GM19463 (cell line): ENCODE data around the gene MTX2.
"Not testable (repeated sequence)": the region's sequence is repeated elsewhere in the genome, so short reads cannot be mapped to it uniquely, and the experiment has no call there.

Experiments used
- ATAC-seq: cut with Tn5 transposase; IDR thresholded peaks from one replicate; pipeline ENCODE4 v1.9.1; 2021; ENCODE audit warnings: mild to moderate bottlenecking, moderate library complexity; ENCODE audit not compliant: unreplicated experiment

The MTX2 gene

DNA sequence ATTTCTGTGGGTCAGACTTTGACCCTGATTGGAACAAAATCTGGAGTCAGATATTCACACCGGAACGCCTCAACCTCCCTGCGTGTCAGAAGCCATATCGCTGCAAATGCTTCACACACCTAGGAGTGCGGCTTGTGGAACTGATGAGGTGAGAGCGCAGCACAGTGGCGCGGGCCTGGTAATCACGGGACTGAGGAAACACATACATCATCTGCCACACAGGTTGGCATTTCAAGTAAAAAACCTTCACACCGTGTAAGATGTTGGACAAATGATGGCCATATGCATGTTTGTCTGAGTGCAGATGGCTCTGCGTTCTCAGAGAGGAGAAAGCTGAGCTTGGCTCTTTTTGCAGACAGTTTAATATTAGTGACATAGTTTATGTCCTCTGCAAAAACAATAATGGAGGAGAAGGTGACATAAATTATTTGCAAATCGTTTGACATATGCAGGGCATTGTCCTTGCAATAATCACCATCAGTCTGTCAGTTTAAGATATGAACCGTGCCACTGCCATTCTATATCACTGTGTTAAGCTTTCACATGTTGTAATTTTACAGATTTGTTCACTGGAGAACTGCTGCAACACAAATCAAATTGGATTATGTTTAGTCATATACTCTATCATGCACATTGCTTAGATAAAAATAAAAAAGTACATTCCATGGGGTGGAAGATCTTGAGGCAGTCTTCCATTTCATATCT, 101.4 kb downstream of the MTX2 start:
- ATAC-seq, result no peak

DNA sequence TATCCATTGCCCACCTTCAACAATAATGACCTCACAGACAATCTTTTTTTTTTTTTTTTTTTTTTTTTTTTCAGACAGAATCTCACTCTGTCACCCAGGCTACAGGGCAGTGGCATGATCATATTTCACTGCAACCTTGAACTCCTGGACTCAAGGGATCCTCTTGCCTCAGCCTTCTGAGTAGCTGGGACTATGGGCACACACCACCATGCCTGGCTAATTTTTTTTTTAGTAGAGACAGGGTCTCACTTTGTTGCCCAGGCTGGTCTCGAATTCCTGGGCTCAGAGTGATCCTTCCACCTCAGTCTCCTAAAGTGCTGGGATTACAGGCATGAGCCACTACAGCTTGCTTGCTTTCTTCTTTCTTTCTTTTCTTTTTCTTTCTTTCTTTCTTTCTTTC, 103.9 kb downstream of the MTX2 start:
- ATAC-seq, result not testable (repeated sequence)

DNA sequence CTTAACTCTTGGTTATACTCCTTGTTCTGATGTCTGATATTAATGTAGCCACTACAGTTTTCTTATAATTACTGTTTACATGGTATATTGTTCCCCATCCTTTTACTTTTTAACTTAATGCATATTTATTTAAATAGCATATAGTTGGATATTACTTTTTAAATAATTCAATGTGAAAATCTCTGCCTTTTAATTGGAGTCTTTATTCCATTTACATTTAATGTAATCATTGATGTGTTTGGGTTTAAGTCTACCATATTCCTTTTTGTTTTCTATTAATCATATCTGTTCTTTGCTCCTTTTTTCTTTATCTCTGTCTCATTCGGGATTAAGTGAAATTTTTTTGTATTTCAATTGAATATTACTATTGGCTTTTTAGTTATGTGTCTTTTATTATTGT, 109.1 kb downstream of the MTX2 start:
- ATAC-seq, result no peak

DNA sequence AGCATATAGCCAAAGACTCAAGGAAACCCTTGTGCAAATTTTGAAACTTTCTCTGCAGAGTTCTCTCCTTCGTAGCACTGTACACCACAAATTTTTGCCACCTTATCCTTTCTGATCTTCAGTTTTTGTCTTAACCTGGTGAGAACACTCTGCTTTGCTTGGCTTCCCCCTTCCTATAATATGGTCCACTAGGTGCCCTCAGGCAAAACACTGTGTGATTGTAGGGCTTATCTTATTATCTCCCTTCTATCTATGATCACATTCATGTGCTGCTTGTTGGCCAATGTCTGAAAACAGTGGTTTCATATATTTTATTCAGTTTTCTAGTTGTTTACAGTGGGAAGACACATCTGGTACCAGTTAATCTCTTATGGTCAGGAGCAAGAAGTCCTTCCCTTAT, 111.1 kb downstream of the MTX2 start:
- ATAC-seq, result no peak

DNA sequence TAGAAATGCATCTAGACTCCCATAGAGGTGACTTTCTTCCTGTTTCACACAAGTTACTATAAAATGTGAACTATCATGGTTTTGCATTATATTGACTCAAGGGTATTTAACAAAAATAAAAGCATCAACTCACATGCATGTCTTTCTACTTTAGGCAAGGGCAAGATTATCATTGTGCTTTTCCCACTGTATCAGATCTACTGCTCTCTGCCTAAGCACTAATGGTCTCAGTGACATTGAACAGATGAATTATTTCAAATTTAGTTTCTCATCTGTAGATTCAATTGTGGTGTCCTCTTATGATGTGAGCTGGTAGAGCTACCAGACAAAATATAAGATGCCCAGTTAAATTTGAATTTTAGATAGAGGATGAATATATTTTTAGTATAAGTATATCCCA, 113.9 kb downstream of the MTX2 start:
- ATAC-seq, result no peak

DNA sequence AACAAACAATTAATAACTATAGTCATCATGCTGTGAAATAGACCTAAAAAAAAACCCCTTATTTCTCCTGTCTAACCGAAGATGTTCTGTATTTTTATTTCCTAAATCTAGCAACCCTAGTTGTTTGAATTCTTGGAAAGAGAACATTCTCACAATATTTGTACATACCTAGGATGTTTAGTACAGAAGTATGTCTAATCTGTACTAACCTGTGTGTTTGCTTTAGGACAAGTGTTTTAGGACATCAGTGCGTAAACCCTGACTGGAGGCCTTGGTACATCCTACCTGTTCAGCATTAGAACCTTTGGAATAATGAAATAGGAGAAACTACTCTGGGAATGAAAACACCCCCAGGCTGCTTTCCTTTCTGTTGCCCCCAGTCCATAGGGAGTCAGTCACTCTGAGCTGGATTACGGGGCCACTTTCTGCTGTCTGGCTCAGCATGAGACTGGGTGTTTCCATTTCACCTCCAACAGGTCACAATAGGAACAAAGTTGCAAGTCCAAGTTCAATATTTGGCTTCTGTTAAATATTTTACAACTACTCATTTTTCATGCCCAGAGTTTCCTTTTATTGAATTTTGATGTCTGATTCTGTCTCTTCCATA, 114.7 kb downstream of the MTX2 start:
- ATAC-seq, result no peak

DNA sequence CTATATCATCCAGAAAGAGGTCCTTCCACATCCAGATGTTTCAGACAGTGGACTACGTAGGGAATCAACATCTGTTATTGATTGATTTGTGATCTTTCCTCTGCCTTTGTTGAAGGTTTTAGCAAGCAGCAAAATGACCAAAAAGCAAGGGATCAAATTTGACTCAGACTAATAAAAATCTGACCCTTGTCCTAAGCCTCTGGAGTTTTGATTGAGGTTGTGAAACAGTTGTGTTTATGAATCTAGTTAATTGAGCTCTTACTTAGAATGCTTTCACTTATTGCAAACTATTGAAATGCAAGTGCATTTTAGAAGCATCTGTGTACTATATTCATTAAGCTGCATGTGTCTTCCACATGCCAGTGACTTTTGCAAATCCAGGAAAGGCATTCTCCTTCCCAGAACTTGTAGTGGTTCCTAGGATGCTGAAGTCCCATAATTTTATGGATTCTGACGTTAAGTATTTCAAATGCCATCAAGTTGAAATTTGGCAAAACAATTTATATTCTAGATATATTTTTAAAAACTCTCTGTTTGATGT, 116.0 kb downstream of the MTX2 start:
- no peak for ATAC-seq

DNA sequence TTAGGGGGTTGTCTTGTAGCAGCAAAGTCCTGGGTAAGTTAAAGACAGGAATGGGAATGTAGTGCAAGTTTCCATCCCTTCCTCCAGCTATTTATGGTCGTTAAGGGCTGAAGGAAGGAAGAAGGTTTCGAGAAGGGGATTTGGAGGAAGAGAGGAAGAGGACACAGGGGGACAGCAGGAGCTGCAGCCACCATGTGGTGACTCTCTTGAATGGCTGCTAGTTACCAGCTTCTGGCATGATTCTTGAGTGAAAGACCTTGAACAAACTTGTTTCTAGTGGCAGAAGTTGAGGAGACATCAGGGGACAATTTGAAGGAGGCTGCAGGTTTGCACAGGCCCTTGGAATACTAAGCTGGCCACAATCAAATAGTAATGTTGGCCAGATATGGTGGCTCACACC, 116.6 kb downstream of the MTX2 start:
- no peak for ATAC-seq
